Renal cortex interstitium (tissue), 3 donors: ENCODE data around the gene NBPF8. TPM values are rescaled to one million over a fixed set of nuclear protein-coding genes. Genes with fewer than 3 reads are reported as not detected.

Source experiments
- polyA plus RNA-seq, 3 donors: library from polyadenylated mRNA; unstranded; fragments of 120-200 nt; gene quantifications; one replicate each; pipeline ENCODE4 v1.2.1, GENCODE V29; 2013; ENCODE audit not compliant: insufficient read length in 3 of 3

NBPF8 gene
- polyA plus RNA-seq, 3 donors, result 17.2 to 22.8 (median 22.3) TPM

Other genes with a start within 250 kb of the NBPF8 start
- gene SEC22B, start 238.5 kb upstream of the NBPF8 start, polyA plus RNA-seq, result 10 to 100 TPM; 35.9 to 44.9 (median 41.4) TPM